H9 (cell line): ENCODE results near the gene SLC24A3. TPM values are rescaled to one million over a fixed set of nuclear protein-coding genes. Genes with fewer than 3 reads are reported as not detected.

Source experiments
- DNase-seq: peaks from one replicate; pipeline ENCODE4 v3.0.0-alpha.2; 2017
- H2AFZ ChIP-seq: one replicate; pipeline ENCODE4 v1.6.1; 2013; ENCODE audit warnings: mild to moderate bottlenecking, low read length, control low read depth, moderate library complexity
- H2AK5ac ChIP-seq: 2 replicates; pipeline ENCODE4 v1.6.1; 2013; ENCODE audit warnings: low read length, control low read depth, mixed read lengths; ENCODE audit not compliant: insufficient read length
- H2BK120ac ChIP-seq: one replicate; pipeline ENCODE4 v1.6.1; 2013; ENCODE audit warnings: low read depth, mild to moderate bottlenecking, low read length, control low read depth, inconsistent platforms; ENCODE audit not compliant: poor library complexity, severe bottlenecking
- H2BK12ac ChIP-seq: 2 replicates; pipeline ENCODE4 v1.6.1; 2013; ENCODE audit warnings: low read length, control low read depth, mixed read lengths, low read depth; ENCODE audit not compliant: insufficient read length
- H2BK15ac ChIP-seq: 2 replicates; pipeline ENCODE4 v1.6.1; 2013; ENCODE audit warnings: low read depth, low read length, control low read depth
- H2BK20ac ChIP-seq: one replicate; pipeline ENCODE4 v1.6.1; 2013; ENCODE audit warnings: low read depth, mild to moderate bottlenecking, low read length, control low read depth, inconsistent platforms; ENCODE audit not compliant: poor library complexity, severe bottlenecking
- H2BK5ac ChIP-seq: 2 replicates; pipeline ENCODE4 v1.6.1; 2013; ENCODE audit warnings: low read length, control low read depth, mixed read lengths; ENCODE audit not compliant: insufficient read length
- H3K14ac ChIP-seq: 2 replicates; pipeline ENCODE4 v1.6.1; 2013; ENCODE audit warnings: low read length, control low read depth; ENCODE audit not compliant: insufficient read depth
- H3K18ac ChIP-seq: 2 replicates; pipeline ENCODE4 v1.6.1; 2013; ENCODE audit warnings: low read depth, mild to moderate bottlenecking, mixed read lengths, low read length, control low read depth; ENCODE audit not compliant: insufficient read length
- H3K23ac ChIP-seq: 2 replicates; pipeline ENCODE4 v1.6.1; 2013; ENCODE audit warnings: low read length, control low read depth, mixed read lengths, low read depth; ENCODE audit not compliant: insufficient read length
- H3K23me2 ChIP-seq: 2 replicates; pipeline ENCODE4 v1.6.1; 2013; ENCODE audit warnings: low read depth, mild to moderate bottlenecking, mixed read lengths, low read length, control low read depth; ENCODE audit not compliant: insufficient read length, poor library complexity, severe bottlenecking
- H3K27ac ChIP-seq: 2 replicates; pipeline ENCODE4 v1.5.1; 2013; ENCODE audit warnings: low read length, control low read depth, mixed read lengths, low read depth; ENCODE audit not compliant: insufficient read length
- H3K27me3 ChIP-seq: 2 replicates; pipeline ENCODE4 v1.6.1; 2013; ENCODE audit warnings: low read length, control low read depth, inconsistent platforms; ENCODE audit not compliant: insufficient read depth
- H3K4ac ChIP-seq: 2 replicates; pipeline ENCODE4 v1.6.1; 2013; ENCODE audit warnings: low read depth, mild to moderate bottlenecking, control low read depth, inconsistent platforms, low read length, moderate library complexity
- H3K4me1 ChIP-seq: 2 replicates; pipeline ENCODE4 v1.6.1; 2013; ENCODE audit warnings: low read length, control low read depth, inconsistent platforms; ENCODE audit not compliant: insufficient read depth
- H3K4me2 ChIP-seq: 2 replicates; pipeline ENCODE4 v1.6.1; 2013; ENCODE audit warnings: low read length, control low read depth, mixed read lengths; ENCODE audit not compliant: insufficient read length, insufficient read depth
- H3K56ac ChIP-seq: 2 replicates; pipeline ENCODE4 v1.6.1; 2013; ENCODE audit warnings: low read depth, mild to moderate bottlenecking, mixed read lengths, low read length, control low read depth; ENCODE audit not compliant: insufficient read length
- H3K79me1 ChIP-seq: 2 replicates; pipeline ENCODE4 v1.6.1; 2013; ENCODE audit warnings: low read depth, mild to moderate bottlenecking, moderate library complexity, low read length, control low read depth, inconsistent platforms; ENCODE audit not compliant: insufficient read depth, poor library complexity, severe bottlenecking
- H3K79me2 ChIP-seq: 2 replicates; pipeline ENCODE4 v1.6.1; 2013; ENCODE audit warnings: low read length, control low read depth, inconsistent platforms; ENCODE audit not compliant: insufficient read depth
- H3K9ac ChIP-seq: 2 replicates; pipeline ENCODE4 v1.6.1; 2013; ENCODE audit warnings: low read length, control low read depth, mixed read lengths; ENCODE audit not compliant: insufficient read length; ENCODE audit errors: extremely low read depth
- H3K9me3 ChIP-seq: one replicate; pipeline ENCODE4 v1.6.1; 2013; ENCODE audit warnings: low read depth, low read length, inconsistent platforms; ENCODE audit not compliant: control insufficient read depth
- H3T11ph ChIP-seq: one replicate; pipeline ENCODE4 v1.6.1; 2013; ENCODE audit warnings: mild to moderate bottlenecking, low read length, control low read depth, inconsistent platforms
- H4K20me1 ChIP-seq: one replicate; pipeline ENCODE4 v1.6.1; 2013; ENCODE audit not compliant: control insufficient read depth, insufficient read length, insufficient read depth
- H4K5ac ChIP-seq: 2 replicates; pipeline ENCODE4 v1.6.1; 2013; ENCODE audit warnings: low read depth, mild to moderate bottlenecking, mixed read lengths, low read length, control low read depth; ENCODE audit not compliant: insufficient read length
- H4K8ac ChIP-seq: replicated peaks from 2 replicates; pipeline ENCODE4 v1.6.1; 2013; ENCODE audit warnings: low read length, control low read depth, mixed read lengths, low read depth; ENCODE audit not compliant: insufficient read length
- H4K91ac ChIP-seq: 2 replicates; pipeline ENCODE4 v1.6.1; 2013; ENCODE audit warnings: low read depth, mild to moderate bottlenecking, moderate library complexity, mixed read lengths, low read length, control low read depth; ENCODE audit not compliant: insufficient read length
- H3K27ac Mint-ChIP-seq, 3 experiments: 2 replicates in 2 of 3; 3 replicates in 1 of 3; pipeline ENCODE4 v1.8.0; 2020 to 2021; ENCODE audit warnings: mixed read lengths in 3 of 3, mild to moderate bottlenecking in 1 of 3, moderate library complexity in 1 of 3
- H3K27me3 Mint-ChIP-seq: 2 replicates; pipeline ENCODE4 v1.8.0; 2021; ENCODE audit warnings: low read depth, mild to moderate bottlenecking, moderate library complexity, mixed read lengths
- H3K36me3 Mint-ChIP-seq, 3 experiments: 2 replicates in 2 of 3; 3 replicates in 1 of 3; pipeline ENCODE4 v1.8.0; 2020 to 2021; ENCODE audit warnings: low read depth in 3 of 3, mixed read lengths in 3 of 3; ENCODE audit not compliant: insufficient read depth in 1 of 3
- H3K4me1 Mint-ChIP-seq, 2 experiments: 2 replicates each; pipeline ENCODE4 v1.8.0; 2020; ENCODE audit warnings: mixed read lengths in 2 of 2
- H3K4me3 Mint-ChIP-seq, 2 experiments: 2 replicates in 1 of 2; 3 replicates in 1 of 2; pipeline ENCODE4 v1.8.0; 2020 to 2021; ENCODE audit warnings: mild to moderate bottlenecking in 2 of 2, mixed read lengths in 2 of 2, moderate library complexity in 1 of 2
- H3K9me3 Mint-ChIP-seq, 2 experiments: 2 replicates in 1 of 2; 3 replicates in 1 of 2; pipeline ENCODE4 v1.8.0; 2020; ENCODE audit warnings: mild to moderate bottlenecking in 2 of 2, mixed read lengths in 2 of 2, moderate library complexity in 1 of 2
- CTCF ChIP-seq: fragments of 200-600 bp; sonication (generic); conservative IDR thresholded peaks from 3 replicates; pipeline ENCODE4 v1.8.0; 2021; ENCODE audit warnings: antibody characterized with exemption, mild to moderate bottlenecking
- WGBS: extraction: QIAGEN DNeasy Blood & Tissue Kit; methylation state at CpG from one replicate; pipeline ENCODE4 v1.1.7; 2013; ENCODE audit warnings: missing lambda C conversion rate, low lambda C conversion rate, mixed read lengths; ENCODE audit not compliant: insufficient read length; ENCODE audit errors: extremely low coverage; 5-methylcytosine and 5-hydroxymethylcytosine counted together
- total RNA-seq: library from RNA; stranded (reverse); gene quantifications from 2 replicates; pipeline ENCODE4 v1.2.1, GENCODE V29; 2021

The SLC24A3 gene
- total RNA-seq, 1 experiment from 2014 or later: 0.83 TPM

- no peak overlapping the region for H3K27ac Mint-ChIP-seq
- Histone ChIP-seq H3K18ac (no peak overlapping the region), H3K14ac (no peak overlapping the region), H4K5ac (no peak overlapping the region), H3K79me2 (no peaks in the 10 kb centered on the region), H2BK20ac (no peak overlapping the region), H4K91ac (no peak overlapping the region), H3K9ac (no peak overlapping the region), H4K20me1 (no peaks in the 10 kb centered on the region), H3T11ph (no peak overlapping the region), H3K23ac (no peak overlapping the region), H3K4me2 (no peak overlapping the region), H2BK120ac (no peak overlapping the region), H2BK12ac (no peak overlapping the region), H3K4me1 (no peaks in the 10 kb centered on the region), H2BK5ac (no peak overlapping the region), H2BK15ac (no peak overlapping the region), H3K23me2 (no peaks in the 10 kb centered on the region), H3K79me1 (no peaks in the 10 kb centered on the region), H3K4ac (no peak overlapping the region), H2AFZ (no peak overlapping the region), H4K8ac (no peak overlapping the region), H3K56ac (no peak overlapping the region), H3K9me3 (no peaks in the 10 kb centered on the region), H3K27ac (no peak overlapping the region), H3K27me3 (no peaks in the 10 kb centered on the region), H2AK5ac (no peak overlapping the region)
- no peak overlapping the region for H3K4me3 Mint-ChIP-seq
- no peak for TF ChIP-seq CTCF
- H3K27me3 Mint-ChIP-seq: peaks cover 1% of the 10 kb centered on the region
- H3K9me3 Mint-ChIP-seq: no peaks in the 10 kb centered on the region
- H3K4me1 Mint-ChIP-seq: peaks cover 3 to 6% of the 10 kb centered on the region in 2 experiments; a peak in 2 of 4 replicates
- no CpG with 5 or more reads among the region's 6 CpGs for WGBS
- no peaks in the 10 kb centered on the region for H3K36me3 Mint-ChIP-seq
- no peak for DNase-seq
Measured at GRCh38 chr20:19473922-19474286, 261.5 kb downstream of the SLC24A3 start.
